ENCODE results near the gene CELF6. TPM values are rescaled to one million over a fixed set of nuclear protein-coding genes. Genes with fewer than 3 reads are reported as not detected.
"Not testable (repeated sequence)": the region's sequence is repeated elsewhere in the genome, so short reads cannot be mapped to it uniquely, and the experiment has no call there.

Gene CELF6
- total RNA-seq, 4 donors from 2014 or later: 1.3 to 4.9 (median 1.9) TPM

- DNase-seq (ENCODE audit: low spot score): no peak
- TF ChIP-seq, protein P1, sequence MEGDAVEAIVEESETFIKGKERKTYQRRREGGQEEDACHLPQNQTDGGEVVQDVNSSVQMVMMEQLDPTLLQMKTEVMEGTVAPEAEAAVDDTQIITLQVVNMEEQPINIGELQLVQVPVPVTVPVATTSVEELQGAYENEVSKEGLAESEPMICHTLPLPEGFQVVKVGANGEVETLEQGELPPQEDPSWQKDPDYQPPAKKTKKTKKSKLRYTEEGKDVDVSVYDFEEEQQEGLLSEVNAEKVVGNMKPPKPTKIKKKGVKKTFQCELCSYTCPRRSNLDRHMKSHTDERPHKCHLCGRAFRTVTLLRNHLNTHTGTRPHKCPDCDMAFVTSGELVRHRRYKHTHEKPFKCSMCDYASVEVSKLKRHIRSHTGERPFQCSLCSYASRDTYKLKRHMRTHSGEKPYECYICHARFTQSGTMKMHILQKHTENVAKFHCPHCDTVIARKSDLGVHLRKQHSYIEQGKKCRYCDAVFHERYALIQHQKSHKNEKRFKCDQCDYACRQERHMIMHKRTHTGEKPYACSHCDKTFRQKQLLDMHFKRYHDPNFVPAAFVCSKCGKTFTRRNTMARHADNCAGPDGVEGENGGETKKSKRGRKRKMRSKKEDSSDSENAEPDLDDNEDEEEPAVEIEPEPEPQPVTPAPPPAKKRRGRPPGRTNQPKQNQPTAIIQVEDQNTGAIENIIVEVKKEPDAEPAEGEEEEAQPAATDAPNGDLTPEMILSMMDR (IDR thresholded peaks at IDR 0.05): no peak
- ATAC-seq (ENCODE audit: low FRiP score): no peak
Observed at GRCh38 chr15:72285927-72286516, 33.9 kb downstream of the CELF6 start.

DNA sequence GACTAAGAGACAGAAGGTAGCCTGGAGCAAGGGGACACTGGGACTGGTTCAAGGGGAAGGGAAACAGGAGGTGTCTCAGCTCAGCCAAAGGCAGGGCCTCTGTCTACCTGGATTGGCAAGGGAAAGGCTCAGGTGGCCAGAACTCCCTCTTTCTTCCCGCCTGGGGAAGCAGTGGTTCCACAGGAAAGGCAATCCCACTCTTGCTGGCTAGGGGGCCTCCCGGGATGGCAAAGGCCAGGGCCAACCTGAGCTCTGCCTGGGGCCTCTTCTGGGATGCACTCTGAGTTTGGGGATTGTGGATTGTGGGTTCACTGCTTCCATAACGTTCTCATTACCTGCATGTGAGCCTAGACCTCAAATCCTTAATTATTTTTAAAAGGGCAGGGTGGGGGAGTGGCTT lies 34.6 kb downstream of the CELF6 start:
- ATAC-seq (ENCODE audit: low FRiP score) (no peak), DNase-seq (ENCODE audit: low spot score) (no peak)
- TF ChIP-seq, protein P1 (IDR thresholded peaks at IDR 0.05): no peak

DNA sequence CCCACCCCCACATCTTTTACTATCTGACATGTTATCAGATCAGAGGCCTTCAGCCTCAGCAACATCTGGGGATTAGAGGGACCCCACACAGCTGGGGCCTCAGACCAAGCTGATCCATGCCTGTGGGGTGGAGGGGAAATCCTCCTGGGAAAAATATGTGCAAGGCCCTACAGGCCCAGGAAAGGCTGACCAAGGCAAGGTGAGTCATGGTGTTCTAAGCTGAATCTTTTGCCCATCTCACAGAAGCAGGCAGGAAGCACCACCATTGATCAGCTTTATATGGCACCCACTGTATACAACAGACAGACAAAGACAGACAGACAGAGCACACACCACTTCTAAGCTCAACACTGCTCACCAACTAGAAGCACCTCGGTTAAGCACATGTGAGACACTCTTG lies 35.2 kb downstream of the CELF6 start:
- TF ChIP-seq, protein P1 (IDR thresholded peaks at IDR 0.05): no peak
- ATAC-seq (ENCODE audit: low FRiP score) (no peak), DNase-seq (ENCODE audit: low spot score) (no peak)

DNA sequence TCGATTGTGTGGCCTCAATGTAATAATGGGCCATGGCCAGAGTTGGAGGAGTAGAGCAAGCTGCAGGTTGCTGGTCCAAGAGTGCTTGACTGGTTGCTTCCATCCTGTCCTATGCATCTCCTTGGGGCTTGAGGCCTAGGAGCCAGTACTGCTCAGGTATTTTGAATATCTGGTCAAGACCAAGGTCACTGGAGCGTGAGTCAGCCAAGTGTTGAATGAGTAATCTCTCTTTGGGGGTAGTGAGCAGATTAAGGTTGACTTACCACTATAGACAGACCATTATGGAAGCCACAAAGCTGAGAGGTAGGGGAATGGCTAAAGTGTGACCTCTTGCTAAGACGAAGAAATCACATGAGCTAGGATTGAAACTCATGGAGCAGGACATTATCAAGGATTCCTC lies 38.2 kb downstream of the CELF6 start:
- no peak for ATAC-seq (ENCODE audit: low FRiP score)
- no peak for DNase-seq (ENCODE audit: low spot score)
- TF ChIP-seq, protein P1 (IDR thresholded peaks at IDR 0.05): no peak

- DNase-seq (ENCODE audit: low spot score) (no peak), ATAC-seq (ENCODE audit: low FRiP score) (no peak)
- TF ChIP-seq, protein P1 (IDR thresholded peaks at IDR 0.05): no peak
Observed at GRCh38 chr15:72280751-72281150, 39.2 kb downstream of the CELF6 start.

DNA sequence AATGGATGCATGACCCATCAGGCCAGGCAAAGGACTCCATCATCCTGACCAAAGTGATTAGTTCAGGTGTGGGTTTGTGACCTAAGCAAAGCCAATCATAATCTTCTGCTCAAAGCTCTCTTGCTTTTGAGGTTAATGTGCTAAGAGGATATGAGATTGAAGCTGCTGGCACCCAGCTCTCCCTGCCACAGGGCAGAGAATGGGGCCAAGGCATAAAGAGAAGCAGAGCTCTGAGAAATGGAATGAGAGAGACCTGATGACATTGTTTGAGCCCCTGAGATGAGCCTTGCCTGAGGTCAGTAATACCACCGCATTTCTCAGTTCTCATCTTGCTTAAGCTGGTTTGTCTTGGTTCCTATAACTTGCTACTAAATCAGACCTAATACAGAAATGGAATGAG lies 41.2 kb downstream of the CELF6 start:
- TF ChIP-seq, protein P1 (IDR thresholded peaks at IDR 0.05): no peak
- ATAC-seq (ENCODE audit: low FRiP score): no peak
- DNase-seq (ENCODE audit: low spot score): no peak

GRCh38 chr15:72276326-72276700 lies 43.6 kb downstream of the CELF6 start:
- no peak for ATAC-seq (ENCODE audit: low FRiP score)
- TF ChIP-seq, protein P1 (IDR thresholded peaks at IDR 0.05): no peak
- no peak for DNase-seq (ENCODE audit: low spot score)

DNA sequence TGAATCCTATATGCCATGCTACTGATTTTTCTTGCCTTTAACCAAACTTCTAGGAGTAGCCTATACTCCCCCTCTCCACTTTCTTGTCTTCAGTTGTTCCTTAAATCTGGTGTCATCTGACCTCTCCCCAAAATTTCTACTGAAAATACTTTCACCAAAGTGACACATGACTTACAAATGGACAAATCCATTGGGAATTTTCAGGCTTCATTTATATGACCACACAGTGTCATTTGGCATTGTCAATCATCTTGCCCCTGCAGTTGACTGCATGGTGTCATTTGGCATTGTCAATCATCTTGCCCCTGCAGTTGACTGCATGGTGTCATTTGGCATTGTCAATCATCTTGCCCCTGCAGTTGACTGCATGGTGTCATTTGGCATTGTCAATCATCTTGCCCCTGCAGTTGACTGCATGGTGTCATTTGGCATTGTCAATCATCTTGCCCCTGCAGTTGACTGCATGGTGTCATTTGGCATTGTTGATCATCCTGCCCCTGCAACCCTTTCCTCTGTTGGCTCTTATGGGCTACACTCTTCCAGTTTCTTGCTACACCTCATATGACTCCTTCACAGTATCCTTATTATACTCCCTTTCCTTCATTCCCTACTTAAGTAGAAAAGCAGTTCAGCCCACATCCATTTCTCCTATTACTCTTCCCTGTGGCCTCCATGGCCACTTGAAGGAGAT lies 44.2 kb downstream of the CELF6 start:
- not testable (repeated sequence) for DNase-seq (ENCODE audit: low spot score); ATAC-seq (ENCODE audit: low FRiP score)
